HG02588 (cell line): Measurements from ENCODE around the gene PCID2.

Experiments used
- ATAC-seq: cut with Tn5 transposase; IDR thresholded peaks from one replicate; pipeline ENCODE4 v1.9.1; 2021; ENCODE audit warnings: mild to moderate bottlenecking, moderate library complexity; ENCODE audit not compliant: unreplicated experiment

The PCID2 gene

GRCh38 chr13:113187883-113188665 is 20.4 kb downstream of the PCID2 start:
- ATAC-seq, result no peak

DNA sequence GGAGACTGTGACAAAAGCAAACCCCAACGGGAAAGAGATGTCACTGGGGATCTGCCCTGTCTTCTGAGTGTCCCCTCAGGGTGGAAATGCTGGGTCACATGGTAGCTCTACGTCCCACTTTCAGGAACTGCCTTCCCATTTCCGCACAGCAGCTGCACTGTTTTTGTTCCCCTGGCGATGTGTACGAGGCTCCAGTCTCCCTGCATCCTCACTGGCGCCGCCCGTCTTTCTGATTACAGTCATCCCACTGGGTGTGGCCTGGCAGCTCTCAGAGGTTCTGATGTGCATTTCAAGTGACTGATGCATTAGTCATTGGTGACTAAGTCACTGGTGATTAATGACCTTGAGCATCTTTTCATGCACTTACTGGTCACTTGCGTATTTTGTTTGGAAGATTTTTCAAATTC is 21.2 kb downstream of the PCID2 start:
- no peak for ATAC-seq

- no peak for ATAC-seq
Observed at GRCh38 chr13:113186061-113186900, 22.2 kb downstream of the PCID2 start.

- ATAC-seq, result no peak
Observed at GRCh38 chr13:113184568-113185440, 23.7 kb downstream of the PCID2 start.

DNA sequence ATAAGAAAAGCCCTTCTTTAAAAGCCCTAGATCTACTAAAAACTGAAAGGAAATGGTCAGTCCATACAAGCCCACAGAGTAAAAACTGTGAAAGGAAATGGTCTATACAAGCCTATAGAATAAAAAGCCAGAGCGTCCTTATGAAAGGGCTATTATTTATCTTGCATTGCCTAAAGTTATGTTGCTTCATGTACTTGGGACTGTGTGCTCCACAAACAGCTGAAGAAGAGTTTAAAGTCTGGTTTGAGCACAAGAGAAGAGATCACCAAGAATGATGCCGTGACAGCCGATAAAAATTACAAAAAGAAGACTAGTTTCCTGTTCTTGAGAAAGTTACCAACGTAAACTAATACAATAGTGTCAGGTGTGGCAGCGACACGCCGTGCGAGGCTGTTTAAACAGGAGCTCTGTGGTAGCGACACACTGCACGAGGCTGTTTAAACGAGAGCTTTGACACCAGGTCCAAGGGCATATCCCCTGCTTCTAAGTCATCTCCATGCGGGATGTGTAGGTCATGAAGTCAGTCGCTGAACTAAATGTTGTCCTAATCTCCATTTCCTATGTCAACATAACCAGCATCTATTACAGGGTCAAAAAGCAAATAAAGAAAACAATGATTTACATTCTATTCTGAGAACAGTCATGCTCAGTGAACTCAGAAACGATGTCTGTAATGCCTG is 24.9 kb downstream of the PCID2 start:
- ATAC-seq, result no peak

DNA sequence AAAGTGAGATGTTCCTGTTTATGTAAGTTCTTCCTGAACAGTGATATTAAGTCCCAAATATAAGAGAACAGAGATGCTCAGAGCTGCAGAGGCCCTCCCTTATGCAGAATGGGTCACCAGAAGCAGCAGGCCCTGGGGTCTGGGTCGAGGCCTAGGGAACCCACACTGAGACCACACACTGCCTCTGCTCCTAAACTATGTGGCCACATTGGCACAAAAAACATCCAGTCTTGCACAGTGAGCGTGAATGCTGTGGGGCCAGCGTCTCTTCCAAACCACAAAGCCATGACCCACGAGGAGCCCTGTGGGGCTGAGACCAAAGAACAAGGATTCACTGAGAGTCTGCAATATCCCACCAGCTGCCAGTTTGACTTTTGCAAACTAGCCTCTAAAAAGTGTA is 26.4 kb downstream of the PCID2 start:
- no peak for ATAC-seq

GRCh38 chr13:113179374-113180230 is 28.9 kb downstream of the PCID2 start:
- no peak for ATAC-seq

DNA sequence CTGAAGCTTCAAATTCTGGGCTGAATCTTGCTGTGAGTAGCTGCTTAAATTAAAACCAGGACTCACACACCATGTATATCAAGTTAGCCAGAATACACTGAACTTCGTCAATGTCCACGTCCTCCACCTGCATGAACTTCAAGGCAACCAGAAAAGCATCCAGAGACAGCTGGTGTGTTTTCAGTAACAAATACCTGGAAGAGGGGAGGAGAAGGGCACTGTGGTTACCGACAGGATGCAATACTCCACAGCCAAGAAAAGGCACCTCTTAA is 29.6 kb downstream of the PCID2 start:
- no peak for ATAC-seq

GRCh38 chr13:113178070-113178895 is 30.2 kb downstream of the PCID2 start:
- ATAC-seq, result no peak

DNA sequence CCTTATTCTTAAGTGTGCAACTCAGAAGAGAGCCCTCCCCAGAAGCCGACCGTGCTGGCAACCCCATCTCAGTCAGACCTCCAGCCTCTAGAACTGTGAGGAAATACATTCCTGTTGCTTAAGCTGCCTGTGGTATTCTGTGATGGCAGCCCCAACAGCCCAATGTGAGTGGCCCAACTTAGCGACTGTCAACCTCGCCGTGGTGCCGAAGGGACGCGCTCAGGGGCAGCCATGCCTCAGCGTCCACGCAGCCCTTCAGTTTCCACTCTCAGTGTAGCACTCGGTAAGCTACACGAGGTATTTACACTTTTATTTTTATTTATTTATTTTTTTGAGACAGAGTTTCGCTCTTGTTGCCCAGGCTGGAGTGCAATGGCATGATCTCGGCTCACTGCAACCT is 31.6 kb downstream of the PCID2 start:
- ATAC-seq, result no peak

DNA sequence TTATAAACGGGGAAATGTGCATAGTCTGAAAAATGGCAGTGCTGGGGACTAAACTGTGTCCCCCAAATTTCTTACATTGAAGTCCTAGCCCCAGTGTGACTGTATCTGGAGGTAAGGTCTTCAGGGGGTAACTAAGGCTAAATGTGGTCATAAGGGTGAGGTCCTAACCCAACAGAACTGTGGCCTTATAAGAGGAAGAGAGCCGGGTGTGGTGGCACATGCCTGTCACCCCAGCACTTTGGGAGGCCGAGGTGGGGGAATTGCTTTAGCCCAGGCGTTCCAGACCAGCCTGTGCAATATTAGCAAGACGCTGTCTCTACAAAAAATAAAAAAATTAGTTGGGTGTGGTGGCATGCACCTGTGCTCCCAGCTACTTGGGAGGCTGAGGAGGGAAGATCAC is 32.2 kb downstream of the PCID2 start:
- ATAC-seq, result no peak

GRCh38 chr13:113172419-113172926 is 36.0 kb downstream of the PCID2 start:
- no peak for ATAC-seq

DNA sequence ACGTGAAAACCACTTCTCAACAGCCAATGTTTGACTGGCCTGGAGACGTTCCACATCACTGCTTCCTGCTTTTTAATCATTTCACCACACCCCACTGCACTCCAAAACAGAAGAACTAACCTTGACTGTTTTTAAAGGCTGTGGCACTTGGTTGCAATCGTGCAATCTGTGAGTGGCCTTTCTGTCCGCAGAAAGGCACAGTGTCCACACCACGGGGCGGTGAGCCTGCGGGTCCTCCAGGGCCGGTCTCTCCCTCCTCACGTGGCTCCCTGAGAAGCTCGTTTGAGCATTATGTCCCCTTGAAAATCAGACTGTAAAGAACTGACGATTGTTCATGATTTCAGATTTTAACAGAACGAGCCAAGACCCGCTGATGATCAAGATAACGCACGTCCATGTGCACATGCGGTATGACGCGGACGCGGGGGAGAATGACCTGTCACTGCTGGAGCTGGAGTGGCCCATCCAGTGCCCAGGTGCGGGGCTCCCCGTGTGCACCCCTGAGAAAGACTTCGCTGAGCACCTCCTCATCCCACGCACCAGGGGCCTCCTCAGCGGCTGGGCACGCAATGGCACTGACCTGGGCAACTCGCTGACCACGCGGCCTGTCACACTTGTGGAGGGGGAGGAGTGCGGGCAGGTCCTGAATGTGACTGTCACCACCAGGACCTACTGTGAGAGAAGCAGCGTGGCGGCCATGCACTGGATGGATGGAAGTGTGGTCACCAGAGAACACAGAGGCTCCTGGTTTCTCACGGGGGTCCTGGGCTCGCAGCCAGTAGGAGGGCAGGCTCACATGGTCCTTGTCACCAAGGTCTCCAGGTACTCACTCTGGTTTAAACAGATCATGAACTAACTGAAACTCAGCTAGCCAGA is 37.0 kb downstream of the PCID2 start:
- no peak for ATAC-seq

DNA sequence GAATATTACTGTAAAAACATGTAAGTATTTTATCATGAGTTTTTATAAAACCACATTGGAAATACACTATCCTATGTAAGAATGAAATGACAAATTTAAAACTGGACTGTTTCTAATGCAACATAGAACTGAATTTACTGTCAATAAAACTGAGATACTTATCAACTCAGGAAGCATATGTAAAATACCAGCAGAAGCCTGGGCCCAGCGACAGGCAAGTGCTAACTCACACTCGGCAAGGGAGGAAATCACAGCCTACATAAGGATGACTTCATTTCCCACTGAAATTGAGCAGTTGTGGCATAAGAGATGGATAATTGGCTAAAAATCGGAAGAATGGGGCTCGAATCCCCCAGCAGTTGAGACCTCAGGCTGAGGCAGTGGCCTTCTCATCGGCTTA is 38.0 kb downstream of the PCID2 start:
- no peak for ATAC-seq

GRCh38 chr13:113169277-113170272 is 38.9 kb downstream of the PCID2 start:
- ATAC-seq, result no peak

GRCh38 chr13:113168211-113168610 is 40.3 kb downstream of the PCID2 start:
- ATAC-seq, result no peak

GRCh38 chr13:113167575-113167974 is 40.9 kb downstream of the PCID2 start:
- ATAC-seq, result no peak
